SK-N-SH (cell line): ENCODE results near the gene STAT2.

Experiments
- GATA2 ChIP-seq: sonication (generic); formaldehyde crosslinking; IDR thresholded peaks from 2 replicates; pipeline ENCODE4 v1.5.0; 2020; ENCODE audit warnings: mild to moderate bottlenecking, missing genetic modification reagents
- POLR2AphosphoS5 ChIP-seq: IDR thresholded peaks from 2 replicates; pipeline ENCODE4 v1.6.1; 2012; ENCODE audit warnings: low read depth, low read length
- RXRA ChIP-seq: IDR thresholded peaks from 2 replicates; pipeline ENCODE4 v1.4.0; 2012; ENCODE audit warnings: low read depth, mild to moderate bottlenecking, borderline replicate concordance
- SIN3A ChIP-seq: IDR thresholded peaks from 2 replicates; pipeline ENCODE4 v1.6.1; 2012; ENCODE audit warnings: low read depth, mild to moderate bottlenecking, low read length, moderate library complexity, borderline replicate concordance
- TF ChIP-seq, protein P1 (sequence below): fragments of 200-600 bp; sonication (generic); IDR thresholded peaks from 2 replicates; pipeline ENCODE4 v1.6.1; 2017; ENCODE audit warnings: antibody characterized with exemption, mild to moderate bottlenecking, moderate library complexity

DNA sequence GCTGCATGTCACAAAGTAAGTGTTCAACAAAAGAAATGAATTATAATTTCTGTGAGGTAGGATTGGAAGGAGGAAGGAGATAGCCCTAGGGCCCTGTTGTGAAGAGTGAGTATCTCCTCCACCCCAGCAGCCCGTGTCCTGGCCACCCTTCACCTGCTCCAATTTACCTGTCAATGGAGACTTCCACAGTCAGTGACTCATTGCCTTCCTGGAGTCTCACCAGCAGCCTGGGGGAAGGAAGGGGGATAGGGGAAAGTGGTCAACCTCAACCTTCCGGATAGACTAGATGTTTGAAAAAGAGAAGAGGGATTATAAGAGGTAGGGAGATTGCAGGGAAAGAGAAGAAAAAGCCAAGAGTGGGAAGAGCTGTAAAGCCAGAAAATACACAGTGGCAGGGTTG is 9.2 kb downstream of the STAT2 start:
- TF ChIP-seq, protein P1, sequence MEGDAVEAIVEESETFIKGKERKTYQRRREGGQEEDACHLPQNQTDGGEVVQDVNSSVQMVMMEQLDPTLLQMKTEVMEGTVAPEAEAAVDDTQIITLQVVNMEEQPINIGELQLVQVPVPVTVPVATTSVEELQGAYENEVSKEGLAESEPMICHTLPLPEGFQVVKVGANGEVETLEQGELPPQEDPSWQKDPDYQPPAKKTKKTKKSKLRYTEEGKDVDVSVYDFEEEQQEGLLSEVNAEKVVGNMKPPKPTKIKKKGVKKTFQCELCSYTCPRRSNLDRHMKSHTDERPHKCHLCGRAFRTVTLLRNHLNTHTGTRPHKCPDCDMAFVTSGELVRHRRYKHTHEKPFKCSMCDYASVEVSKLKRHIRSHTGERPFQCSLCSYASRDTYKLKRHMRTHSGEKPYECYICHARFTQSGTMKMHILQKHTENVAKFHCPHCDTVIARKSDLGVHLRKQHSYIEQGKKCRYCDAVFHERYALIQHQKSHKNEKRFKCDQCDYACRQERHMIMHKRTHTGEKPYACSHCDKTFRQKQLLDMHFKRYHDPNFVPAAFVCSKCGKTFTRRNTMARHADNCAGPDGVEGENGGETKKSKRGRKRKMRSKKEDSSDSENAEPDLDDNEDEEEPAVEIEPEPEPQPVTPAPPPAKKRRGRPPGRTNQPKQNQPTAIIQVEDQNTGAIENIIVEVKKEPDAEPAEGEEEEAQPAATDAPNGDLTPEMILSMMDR, result no peak
- TF ChIP-seq SIN3A, result no peak
- TF ChIP-seq GATA2 (CRISPR knock-in tag), result no peak
- TF ChIP-seq RXRA, result no peak
- no peak for TF ChIP-seq POLR2AphosphoS5
